ENCODE data around the gene GABBR2.

- no peak for TF ChIP-seq CTCF (IDR thresholded peaks at IDR 0.05)
- TF ChIP-seq POLR2AphosphoS5 (IDR thresholded peaks at IDR 0.05) = no peak
- TF ChIP-seq POLR2A (IDR thresholded peaks at IDR 0.05) = no peak
These were observed 428.6 kb downstream of the GABBR2 start for GRCh38 chr9:98280162-98280561.

Measured in breast epithelium (tissue), 3 donors.